Right lobe of liver (tissue), 6 donors: ENCODE measurements around the gene ZNF827. TPM values are rescaled to one million over a fixed set of nuclear protein-coding genes. Genes with fewer than 3 reads are reported as not detected.

Experiments
- ATAC-seq, 4 donors: fragments of 200-7000 bp; cut with Tn5 transposase; one replicate each; pipeline ENCODE4 v1.9.1; 2020; ENCODE audit warnings: mild to moderate bottlenecking in 4 of 4, moderate library complexity in 4 of 4
- DNase-seq, 3 donors: peaks; one replicate each; pipeline ENCODE4 v3.0.0-alpha.2; 2020
- H3K27ac ChIP-seq, 3 donors: fragments of 200-600 bp; one replicate each; pipeline ENCODE4 v1.8.0; 2022
- H3K27me3 ChIP-seq, 2 donors: fragments of 200-600 bp; one replicate each; pipeline ENCODE4 v1.8.0; 2022
- H3K36me3 ChIP-seq, 4 donors: fragments of 200-600 bp; sonication (generic) in 1 of 4; one replicate each; pipeline versions ENCODE4 v1.5.1 to v1.8.0; 2017 to 2022; ENCODE audit warnings: control low read depth in 1 of 4
- H3K4me1 ChIP-seq, 4 donors: fragments of 200-600 bp; sonication (generic) in 1 of 4; one replicate each; pipeline versions ENCODE4 v1.5.1 to v1.8.0; 2017 to 2022; ENCODE audit warnings: control low read depth in 1 of 4
- H3K4me3 ChIP-seq, 3 donors: fragments of 200-600 bp; one replicate each; pipeline ENCODE4 v1.8.0; 2022
- H3K9me3 ChIP-seq, 4 donors: fragments of 200-600 bp; sonication (generic) in 1 of 4; one replicate each; pipeline versions ENCODE4 v1.5.1 to v1.8.0; 2017 to 2022; ENCODE audit warnings: control low read depth in 1 of 4
- CTCF ChIP-seq, 4 donors: fragments of 200-600 bp in 3 of 4; fragments of 450-650 bp in 1 of 4; IDR thresholded peaks; one replicate each; pipeline versions ENCODE4 v1.5.1 to v1.8.0; 2016 to 2022; ENCODE audit warnings: antibody characterized with exemption in 4 of 4, mild to moderate bottlenecking in 2 of 4
- POLR2A ChIP-seq: fragments of 450-650 bp; IDR thresholded peaks from one replicate; pipeline ENCODE4 v1.6.1; 2017; ENCODE audit warnings: antibody characterized with exemption, mild to moderate bottlenecking
- WGBS: methylation state at CpG from one replicate; pipeline ENCODE4 v1.1.6; 2018; ENCODE audit warnings: low coverage, low lambda C conversion rate; ENCODE audit not compliant: insufficient coverage; ENCODE audit errors: missing lambda C conversion rate; 5-methylcytosine and 5-hydroxymethylcytosine counted together
- intact Hi-C, 2 donors: fragments of 100-400 bp; cut with DNase I; formaldehyde crosslinking; loops; one replicate each; pipeline versions ENCODE4 v1.11.2 to v1.14.1; 2022
- total RNA-seq, 6 experiments: library from RNA; depleted of rRNA in 2 of 6; stranded (reverse); fragments of >200 nt in 2 of 6; fragmentation: NEBNext Ultra II Directional in 3 of 6; extraction: Animal tissue kit (Norgen Biotek cat#: 25700) in 3 of 6; gene quantifications; one replicate each; pipeline versions ENCODE4 v1.1.0 to v1.2.4, GENCODE V29; 2016 to 2023
- donor health status: DM: no; HTN: yes; CAD: no.
- donor health status: DM: no; HTN: no; CAD: no.
- donor health status: DM: no; HTN: no; CAD: no.
- donor health status: DM: no; HTN: yes; CAD: no.
- donor health status: DM: no; HTN: yes; CAD: no.

The ZNF827 gene
- total RNA-seq, 6 experiments from 2014 or later: 0.28 to 1.6 (median 0.68) TPM

GRCh38 chr4:145937971-145938611 is 532 bp downstream of the ZNF827 start:
- Histone ChIP-seq H3K9me3 (no peaks in the 10 kb centered on the region), H3K4me1 (no peaks in the 10 kb centered on the region), H3K4me3 (peak overlapping the region; percentile 34 to 63 (median 56)), H3K27ac (peak overlapping the region in 1 of 3 donors; percentile 47), H3K27me3 (peaks cover 0 to 3% of the 10 kb centered on the region in 2 donors), H3K36me3 (no peaks in the 10 kb centered on the region)
- peak; percentile 27 to 51 (median 32) for ATAC-seq
- no peak for DNase-seq
- WGBS: 2% methylated on average over 18 of the region's 18 CpGs
- intact Hi-C loops: no loop called here
- TF ChIP-seq POLR2A (no peak), CTCF (IDR thresholded peaks at IDR 0.05) (no peak)

GRCh38 chr4:145936997-145937901 is 1.4 kb downstream of the ZNF827 start:
- peak; percentile 49 to 66 (median 59) for DNase-seq
- Histone ChIP-seq H3K4me3 (peak overlapping the region; percentile 56 to 63 (median 59)), H3K36me3 (no peaks in the 10 kb centered on the region), H3K9me3 (no peaks in the 10 kb centered on the region), H3K27me3 (peaks cover 0 to 3% of the 10 kb centered on the region in 2 donors), H3K4me1 (no peaks in the 10 kb centered on the region), H3K27ac (peak overlapping the region; percentile 29 to 68 (median 60))
- intact Hi-C loops: no loop called here
- TF ChIP-seq POLR2A (no peak), CTCF (IDR thresholded peaks at IDR 0.05) (no peak)
- WGBS: 0% methylated on average over 13 of the region's 95 CpGs
- peak; percentile 51 to 62 (median 58) for ATAC-seq

GRCh38 chr4:145936142-145936996 is 2.3 kb downstream of the ZNF827 start:
- peak; percentile 49 to 59 (median 54) for DNase-seq
- no peaks in the 10 kb centered on the region for H3K9me3 ChIP-seq
- intact Hi-C loops: no loop called here
- peak overlapping the region; percentile 29 to 68 (median 60) for H3K27ac ChIP-seq
- no peak for TF ChIP-seq CTCF (IDR thresholded peaks at IDR 0.05)
- no peak for TF ChIP-seq POLR2A
- no peaks in the 10 kb centered on the region for H3K36me3 ChIP-seq
- peak; percentile 56 to 65 (median 62) for ATAC-seq
- under 1% methylated on average over 31 of the region's 70 CpGs for WGBS
- peak overlapping the region; percentile 56 to 63 (median 59) for H3K4me3 ChIP-seq
- peaks cover 0 to 3% of the 10 kb centered on the region in 2 donors for H3K27me3 ChIP-seq
- H3K4me1 ChIP-seq: no peaks in the 10 kb centered on the region
